Neural cell (in vitro differentiated cells): ENCODE measurements around the gene BNC2. TPM values are rescaled to one million over a fixed set of nuclear protein-coding genes. Genes with fewer than 3 reads are reported as not detected.

Experiments used
- H2AFZ ChIP-seq: fragments of 200-600, 300-800 bp; sonication (generic), shearing (Covaris generic); 2 replicates; pipeline ENCODE4 v1.6.0; 2014; ENCODE audit warnings: low read depth, mild to moderate bottlenecking, antibody characterized with exemption, low read length, moderate library complexity
- H3F3A ChIP-seq: fragments of 200-600 bp; shearing (Covaris generic); 2 replicates; pipeline ENCODE4 v1.6.1; 2016; ENCODE audit warnings: mild to moderate bottlenecking, moderate library complexity, mixed read lengths, antibody characterized with exemption, low read length; ENCODE audit not compliant: insufficient read depth, poor library complexity, severe bottlenecking
- H3K27ac ChIP-seq: fragments of 200-600, 300-800 bp; sonication (generic), shearing (Covaris generic); 2 replicates; pipeline ENCODE4 v1.5.1; 2014; ENCODE audit warnings: mild to moderate bottlenecking, low read length, moderate library complexity
- H3K27me3 ChIP-seq: fragments of 300-800, 200-600 bp; sonication (generic), shearing (Covaris generic); 2 replicates; pipeline ENCODE4 v1.6.0; 2014; ENCODE audit warnings: mild to moderate bottlenecking, low read depth, low read length, moderate library complexity; ENCODE audit not compliant: insufficient read depth
- H3K36me3 ChIP-seq: fragments of 300-800, 200-600 bp; sonication (generic), shearing (Covaris generic); 2 replicates; pipeline ENCODE4 v1.5.1; 2014; ENCODE audit warnings: mild to moderate bottlenecking, antibody characterized with exemption, low read length, moderate library complexity; ENCODE audit not compliant: insufficient read depth
- H3K4me2 ChIP-seq: fragments of 300-800, 200-600 bp; sonication (generic), shearing (Covaris generic); 2 replicates; pipeline ENCODE4 v1.6.0; 2014; ENCODE audit warnings: mild to moderate bottlenecking, low read length
- H3K4me3 ChIP-seq: fragments of 300-800, 200-600 bp; sonication (generic), shearing (Covaris generic); 2 replicates; pipeline ENCODE4 v1.5.1; 2014; ENCODE audit warnings: mild to moderate bottlenecking, low read length, moderate library complexity
- H3K79me2 ChIP-seq: fragments of 200-600 bp; shearing (Covaris generic); replicated peaks from 2 replicates; pipeline ENCODE4 v1.6.0; 2014; ENCODE audit warnings: mild to moderate bottlenecking, low read length, moderate library complexity; ENCODE audit not compliant: insufficient read depth
- H3K9ac ChIP-seq: fragments of 300-800, 200-600 bp; sonication (generic), shearing (Covaris generic); 2 replicates; pipeline ENCODE4 v1.6.1; 2016; ENCODE audit warnings: mild to moderate bottlenecking, low read length, mixed read lengths
- H3K9me2 ChIP-seq: fragments of 200-600 bp; shearing (Covaris generic); 2 replicates; pipeline ENCODE4 v1.6.1; 2016; ENCODE audit warnings: mild to moderate bottlenecking, low read length, mixed read lengths; ENCODE audit not compliant: insufficient read depth
- H3K9me3 ChIP-seq: fragments of 200-600, 300-800 bp; sonication (generic), shearing (Covaris generic); 2 replicates; pipeline ENCODE4 v1.6.1; 2016; ENCODE audit warnings: mild to moderate bottlenecking, mixed run types, low read length, moderate library complexity, mixed read lengths
- H4K20me1 ChIP-seq: fragments of 200-600 bp; shearing (Covaris generic); 2 replicates; pipeline ENCODE4 v1.6.1; 2016; ENCODE audit warnings: mild to moderate bottlenecking, mixed run types; ENCODE audit not compliant: insufficient read depth
- CTCF ChIP-seq: fragments of 450-650 bp; IDR thresholded peaks from 2 replicates; pipeline ENCODE4 v1.5.1; 2014; ENCODE audit warnings: antibody characterized with exemption, mild to moderate bottlenecking, moderate library complexity; ENCODE audit not compliant: poor library complexity, severe bottlenecking
- EP300 ChIP-seq: fragments of 450-650 bp; conservative IDR thresholded peaks from 2 replicates; pipeline ENCODE4 v1.6.1; 2014; ENCODE audit warnings: antibody characterized with exemption, mild to moderate bottlenecking, moderate library complexity; ENCODE audit not compliant: poor library complexity, severe bottlenecking
- EZH2 ChIP-seq: fragments of 200-600, 300-800 bp; shearing (Covaris generic), sonication (generic); IDR thresholded peaks from 2 replicates; pipeline ENCODE4 v1.6.1; 2014; ENCODE audit warnings: antibody characterized with exemption, low read length, borderline replicate concordance, mild to moderate bottlenecking; ENCODE audit not compliant: insufficient read depth, poor library complexity, severe bottlenecking
- MXI1 ChIP-seq: fragments of 450-650 bp; conservative IDR thresholded peaks from 2 replicates; pipeline ENCODE4 v1.6.1; 2014; ENCODE audit warnings: antibody characterized with exemption, mild to moderate bottlenecking; ENCODE audit not compliant: poor library complexity, severe bottlenecking
- POLR2AphosphoS5 ChIP-seq: IDR thresholded peaks from 2 replicates; pipeline ENCODE4 v1.6.1; 2012
- RAD21 ChIP-seq: fragments of 450-650 bp; conservative IDR thresholded peaks from 2 replicates; pipeline ENCODE4 v1.6.1; 2014; ENCODE audit warnings: antibody characterized with exemption, mild to moderate bottlenecking, moderate library complexity
- REST ChIP-seq: IDR thresholded peaks from 2 replicates; pipeline ENCODE4 v1.6.1; 2012; ENCODE audit warnings: borderline replicate concordance
- SMC3 ChIP-seq: fragments of 450-650 bp; conservative IDR thresholded peaks from 2 replicates; pipeline ENCODE4 v1.6.1; 2014; ENCODE audit warnings: antibody characterized with exemption, mild to moderate bottlenecking, moderate library complexity; ENCODE audit not compliant: poor library complexity
- TAF1 ChIP-seq: IDR thresholded peaks from 2 replicates; pipeline ENCODE4 v1.6.1; 2012; ENCODE audit warnings: low read depth
- polyA plus RNA-seq: library from polyadenylated mRNA; depleted of rRNA; stranded (reverse); fragments of >200 nt; gene quantifications from 2 replicates; pipeline ENCODE4 v1.2.3, GENCODE V29; 2014

Gene BNC2
- polyA plus RNA-seq, 1 donor from 2014 or later, result 1.3 TPM

- TF ChIP-seq POLR2AphosphoS5 (no peak), CTCF (no peak), EP300 (no peak), TAF1 (no peak), SMC3 (no peak), MXI1 (no peak), EZH2 (no peak), REST (no peak), RAD21 (no peak)
- no peaks in the 10 kb centered on the region for H4K20me1 ChIP-seq
- H3K4me3 ChIP-seq, result no peak overlapping the region
- no peak overlapping the region for H3K27ac ChIP-seq
- H3F3A ChIP-seq, result no peaks in the 10 kb centered on the region
- no peak overlapping the region for H3K9ac ChIP-seq
- no peaks in the 10 kb centered on the region for H3K79me2 ChIP-seq
- no peaks in the 10 kb centered on the region for H3K9me2 ChIP-seq
- H3K9me3 ChIP-seq, result no peaks in the 10 kb centered on the region
- no peak overlapping the region for H2AFZ ChIP-seq
- no peaks in the 10 kb centered on the region for H3K36me3 ChIP-seq
- H3K4me2 ChIP-seq, result no peak overlapping the region
- no peaks in the 10 kb centered on the region for H3K27me3 ChIP-seq
Measured at GRCh38 chr9:16485160-16485559, 385.3 kb downstream of the BNC2 start.

GRCh38 chr9:16484744-16485143, 385.7 kb downstream of the BNC2 start:
- TF ChIP-seq CTCF, result no peak
- no peak for TF ChIP-seq REST
- no peak for TF ChIP-seq POLR2AphosphoS5
- TF ChIP-seq SMC3, result no peak
- TF ChIP-seq TAF1, result no peak
- no peak for TF ChIP-seq RAD21
- TF ChIP-seq EP300, result no peak
- TF ChIP-seq EZH2, result no peak
- no peak for TF ChIP-seq MXI1
- no peaks in the 10 kb centered on the region for H4K20me1 ChIP-seq
- no peaks in the 10 kb centered on the region for H3K9me2 ChIP-seq
- no peaks in the 10 kb centered on the region for H3K9me3 ChIP-seq
- no peaks in the 10 kb centered on the region for H3K27me3 ChIP-seq
- no peak overlapping the region for H3K9ac ChIP-seq
- H3K27ac ChIP-seq, result no peak overlapping the region
- no peaks in the 10 kb centered on the region for H3K79me2 ChIP-seq
- no peaks in the 10 kb centered on the region for H3K36me3 ChIP-seq
- H3F3A ChIP-seq, result no peaks in the 10 kb centered on the region
- no peak overlapping the region for H2AFZ ChIP-seq
- H3K4me2 ChIP-seq, result no peak overlapping the region
- H3K4me3 ChIP-seq, result no peak overlapping the region
